GM23338 (cell line): ENCODE results near the gene ETV1.

Experiments used
- CREB1 ChIP-seq: fragments of 250-450 bp; sonication (Bioruptor Pico); IDR thresholded peaks from 2 replicates; pipeline ENCODE4 v1.5.0; 2020; ENCODE audit warnings: low read depth, mild to moderate bottlenecking, moderate library complexity
- EZH2 ChIP-seq: fragments of 200-600 bp; sonication (generic); IDR thresholded peaks from one replicate; pipeline ENCODE4 v1.8.0; 2017; ENCODE audit warnings: antibody characterized with exemption, mild to moderate bottlenecking, low read depth; ENCODE audit not compliant: unreplicated experiment
- TF ChIP-seq, protein P1 (sequence below), 2 experiments: fragments of 200-600 bp in 1 of 2; sonication (generic) in 1 of 2; conservative IDR thresholded peaks; 2 replicates each; pipeline versions ENCODE4 v1.5.1 to v1.6.1; 2016 to 2017; ENCODE audit warnings: antibody characterized with exemption in 2 of 2, low read depth in 2 of 2, mild to moderate bottlenecking in 2 of 2, moderate library complexity in 1 of 2

GRCh38 chr7:13912715-13913278, 76.7 kb downstream of the ETV1 start:
- TF ChIP-seq, protein P1, sequence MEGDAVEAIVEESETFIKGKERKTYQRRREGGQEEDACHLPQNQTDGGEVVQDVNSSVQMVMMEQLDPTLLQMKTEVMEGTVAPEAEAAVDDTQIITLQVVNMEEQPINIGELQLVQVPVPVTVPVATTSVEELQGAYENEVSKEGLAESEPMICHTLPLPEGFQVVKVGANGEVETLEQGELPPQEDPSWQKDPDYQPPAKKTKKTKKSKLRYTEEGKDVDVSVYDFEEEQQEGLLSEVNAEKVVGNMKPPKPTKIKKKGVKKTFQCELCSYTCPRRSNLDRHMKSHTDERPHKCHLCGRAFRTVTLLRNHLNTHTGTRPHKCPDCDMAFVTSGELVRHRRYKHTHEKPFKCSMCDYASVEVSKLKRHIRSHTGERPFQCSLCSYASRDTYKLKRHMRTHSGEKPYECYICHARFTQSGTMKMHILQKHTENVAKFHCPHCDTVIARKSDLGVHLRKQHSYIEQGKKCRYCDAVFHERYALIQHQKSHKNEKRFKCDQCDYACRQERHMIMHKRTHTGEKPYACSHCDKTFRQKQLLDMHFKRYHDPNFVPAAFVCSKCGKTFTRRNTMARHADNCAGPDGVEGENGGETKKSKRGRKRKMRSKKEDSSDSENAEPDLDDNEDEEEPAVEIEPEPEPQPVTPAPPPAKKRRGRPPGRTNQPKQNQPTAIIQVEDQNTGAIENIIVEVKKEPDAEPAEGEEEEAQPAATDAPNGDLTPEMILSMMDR (conservative IDR thresholded peaks at IDR 0.05; ENCODE audit: low read depth in 2 of 2), result no peak
- TF ChIP-seq EZH2, result no peak
- TF ChIP-seq CREB1 (CRISPR knock-in tag), result no peak
